HEK293 (cell line): ENCODE measurements around the gene PROSER3.

Source experiments
- BCL11A ChIP-seq: fragments of 450-650 bp; formaldehyde crosslinking; IDR thresholded peaks from 2 replicates; pipeline ENCODE4 v1.5.1; 2016; ENCODE audit warnings: low read depth, missing biosample characterization, missing genetic modification characterization
- HOXA7 ChIP-seq: sonication (generic); formaldehyde crosslinking; IDR thresholded peaks from 2 replicates; pipeline ENCODE4 v1.8.1; 2022; ENCODE audit warnings: missing genetic modification reagents, borderline replicate concordance
- OVOL3 ChIP-seq: fragments of 450-650 bp; formaldehyde crosslinking; IDR thresholded peaks from 2 replicates; pipeline ENCODE4 v1.5.1; 2016; ENCODE audit warnings: missing biosample characterization, missing genetic modification characterization
- PRDM1 ChIP-seq: fragments of 450-650 bp; formaldehyde crosslinking; IDR thresholded peaks from 2 replicates; pipeline ENCODE4; 2016; ENCODE audit warnings: missing biosample characterization, missing genetic modification characterization
- REPIN1 ChIP-seq: fragments of 450-650 bp; formaldehyde crosslinking; IDR thresholded peaks from 2 replicates; pipeline ENCODE4 v1.5.1; 2017; ENCODE audit warnings: missing biosample characterization, missing genetic modification characterization, low read depth
- SP2 ChIP-seq: fragments of 450-650 bp; formaldehyde crosslinking; IDR thresholded peaks from 2 replicates; pipeline ENCODE4 v1.5.1; 2016; ENCODE audit warnings: missing biosample characterization, missing genetic modification characterization
- ZBTB11 ChIP-seq: fragments of 450-650 bp; formaldehyde crosslinking; conservative IDR thresholded peaks from 2 replicates; pipeline ENCODE4 v1.5.1; 2016; ENCODE audit warnings: low read depth, missing biosample characterization, missing genetic modification characterization
- ZBTB20 ChIP-seq: fragments of 450-650 bp; formaldehyde crosslinking; IDR thresholded peaks from 2 replicates; pipeline ENCODE4 v1.5.1; 2016; ENCODE audit warnings: missing biosample characterization, missing genetic modification characterization
- ZBTB44 ChIP-seq: fragments of 450-650 bp; IDR thresholded peaks from 2 replicates; pipeline ENCODE4 v1.5.1; 2018; ENCODE audit warnings: missing biosample characterization, mild to moderate bottlenecking, missing genetic modification characterization
- ZFHX2 ChIP-seq: fragments of 450-650 bp; formaldehyde crosslinking; conservative IDR thresholded peaks from 2 replicates; pipeline ENCODE4 v1.5.1; 2016; ENCODE audit warnings: missing biosample characterization, missing genetic modification characterization
- ZNF157 ChIP-seq: fragments of 450-650 bp; formaldehyde crosslinking; IDR thresholded peaks from 2 replicates; pipeline ENCODE4 v1.5.1; 2016; ENCODE audit warnings: missing biosample characterization, missing genetic modification characterization
- ZNF169 ChIP-seq: fragments of 450-650 bp; formaldehyde crosslinking; IDR thresholded peaks from 2 replicates; pipeline ENCODE4 v1.5.1; 2016; ENCODE audit warnings: missing biosample characterization, missing genetic modification characterization
- ZNF174 ChIP-seq: fragments of 450-650 bp; formaldehyde crosslinking; IDR thresholded peaks from 2 replicates; pipeline ENCODE4 v1.5.0; 2017; ENCODE audit warnings: missing biosample characterization, mild to moderate bottlenecking, missing genetic modification characterization
- ZNF202 ChIP-seq: fragments of 450-650 bp; formaldehyde crosslinking; IDR thresholded peaks from 2 replicates; pipeline ENCODE4 v1.5.1; 2016; ENCODE audit warnings: missing biosample characterization, missing genetic modification characterization, borderline replicate concordance
- ZNF211 ChIP-seq: fragments of 450-650 bp; formaldehyde crosslinking; IDR thresholded peaks from 2 replicates; pipeline ENCODE4 v1.5.1; 2016; ENCODE audit warnings: low read depth, missing biosample characterization, missing genetic modification characterization
- ZNF214 ChIP-seq: fragments of 450-650 bp; formaldehyde crosslinking; IDR thresholded peaks from 2 replicates; pipeline ENCODE4 v1.5.1; 2017; ENCODE audit warnings: missing biosample characterization, mild to moderate bottlenecking, missing genetic modification characterization, borderline replicate concordance
- ZNF248 ChIP-seq: fragments of 450-650 bp; formaldehyde crosslinking; IDR thresholded peaks from 2 replicates; pipeline ENCODE4 v1.5.1; 2017; ENCODE audit warnings: missing biosample characterization, missing genetic modification characterization
- ZNF302 ChIP-seq: fragments of 450-650 bp; formaldehyde crosslinking; IDR thresholded peaks from 2 replicates; pipeline ENCODE4 v1.5.1; 2016; ENCODE audit warnings: missing biosample characterization, missing genetic modification characterization, low read depth
- ZNF354C ChIP-seq: fragments of 450-650 bp; formaldehyde crosslinking; IDR thresholded peaks from 2 replicates; pipeline ENCODE4 v1.5.1; 2016; ENCODE audit warnings: missing biosample characterization, missing genetic modification characterization, low read depth, borderline replicate concordance
- ZNF571 ChIP-seq: fragments of 450-650 bp; formaldehyde crosslinking; IDR thresholded peaks from 2 replicates; pipeline ENCODE4 v1.5.0; 2017; ENCODE audit warnings: missing biosample characterization, missing genetic modification characterization
- ZNF639 ChIP-seq: fragments of 450-650 bp; formaldehyde crosslinking; IDR thresholded peaks from 2 replicates; pipeline ENCODE4 v1.5.1; 2016; ENCODE audit warnings: missing biosample characterization, missing genetic modification characterization
- ZNF645 ChIP-seq: fragments of 450-650 bp; formaldehyde crosslinking; IDR thresholded peaks from 2 replicates; pipeline ENCODE4; 2016; ENCODE audit warnings: missing biosample characterization, missing genetic modification characterization
- TF ChIP-seq, protein P1 (sequence below): fragments of 450-650 bp; formaldehyde crosslinking; IDR thresholded peaks from 2 replicates; pipeline ENCODE4 v1.5.1; 2017; ENCODE audit warnings: missing biosample characterization, missing genetic modification characterization
- TF ChIP-seq, protein P2 (sequence below): fragments of 450-650 bp; formaldehyde crosslinking; IDR thresholded peaks from 2 replicates; pipeline ENCODE4 v1.5.1; 2017; ENCODE audit warnings: missing biosample characterization, missing genetic modification characterization
- TF ChIP-seq, protein P3 (sequence below): fragments of 450-650 bp; formaldehyde crosslinking; IDR thresholded peaks from 2 replicates; pipeline ENCODE4 v1.5.1; 2016; ENCODE audit warnings: missing biosample characterization, missing genetic modification characterization

PROSER3 gene

GRCh38 chr19:35716801-35717664, 40.9 kb upstream of the PROSER3 start (continued):
- TF ChIP-seq ZBTB44 (tag by site-specific recombination) (peak; percentile 67), REPIN1 (tag by site-specific recombination) (peak; percentile 96; the same call in 1 of the 2 replicates), ZBTB11 (peak; percentile 96), ZNF202 (no peak), BCL11A (tag by site-specific recombination) (peak; percentile 95), HOXA7 (CRISPR knock-in tag) (no peak), OVOL3 (peak; percentile 40; the same call in 1 of the 2 replicates), ZNF174 (tag by site-specific recombination) (no peak), ZNF169 (tag by site-specific recombination) (no peak), ZNF157 (tag by site-specific recombination) (peak; percentile 58; the same call in 1 of the 2 replicates), ZBTB20 (tag by site-specific recombination) (peak; percentile 100), ZNF248 (tag by site-specific recombination) (no peak), ZNF645 (tag by site-specific recombination) (peak; percentile 66; the same call in 1 of the 2 replicates), ZNF571 (no peak), ZNF639 (peak; percentile 69), SP2 (tag by site-specific recombination) (peak; percentile 72), ZNF302 (tag by site-specific recombination) (no peak), ZNF214 (tag by site-specific recombination) (no peak), ZNF354C (tag by site-specific recombination) (no peak), ZFHX2 (peak; percentile 96), PRDM1 (peak; percentile 44), ZNF211 (no peak; the same call in 1 of the 2 replicates)
- TF ChIP-seq, protein P1, sequence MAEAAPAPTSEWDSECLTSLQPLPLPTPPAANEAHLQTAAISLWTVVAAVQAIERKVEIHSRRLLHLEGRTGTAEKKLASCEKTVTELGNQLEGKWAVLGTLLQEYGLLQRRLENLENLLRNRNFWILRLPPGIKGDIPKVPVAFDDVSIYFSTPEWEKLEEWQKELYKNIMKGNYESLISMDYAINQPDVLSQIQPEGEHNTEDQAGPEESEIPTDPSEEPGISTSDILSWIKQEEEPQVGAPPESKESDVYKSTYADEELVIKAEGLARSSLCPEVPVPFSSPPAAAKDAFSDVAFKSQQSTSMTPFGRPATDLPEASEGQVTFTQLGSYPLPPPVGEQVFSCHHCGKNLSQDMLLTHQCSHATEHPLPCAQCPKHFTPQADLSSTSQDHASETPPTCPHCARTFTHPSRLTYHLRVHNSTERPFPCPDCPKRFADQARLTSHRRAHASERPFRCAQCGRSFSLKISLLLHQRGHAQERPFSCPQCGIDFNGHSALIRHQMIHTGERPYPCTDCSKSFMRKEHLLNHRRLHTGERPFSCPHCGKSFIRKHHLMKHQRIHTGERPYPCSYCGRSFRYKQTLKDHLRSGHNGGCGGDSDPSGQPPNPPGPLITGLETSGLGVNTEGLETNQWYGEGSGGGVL (tag by site-specific recombination) = peak; percentile 67
- TF ChIP-seq, protein P2, sequence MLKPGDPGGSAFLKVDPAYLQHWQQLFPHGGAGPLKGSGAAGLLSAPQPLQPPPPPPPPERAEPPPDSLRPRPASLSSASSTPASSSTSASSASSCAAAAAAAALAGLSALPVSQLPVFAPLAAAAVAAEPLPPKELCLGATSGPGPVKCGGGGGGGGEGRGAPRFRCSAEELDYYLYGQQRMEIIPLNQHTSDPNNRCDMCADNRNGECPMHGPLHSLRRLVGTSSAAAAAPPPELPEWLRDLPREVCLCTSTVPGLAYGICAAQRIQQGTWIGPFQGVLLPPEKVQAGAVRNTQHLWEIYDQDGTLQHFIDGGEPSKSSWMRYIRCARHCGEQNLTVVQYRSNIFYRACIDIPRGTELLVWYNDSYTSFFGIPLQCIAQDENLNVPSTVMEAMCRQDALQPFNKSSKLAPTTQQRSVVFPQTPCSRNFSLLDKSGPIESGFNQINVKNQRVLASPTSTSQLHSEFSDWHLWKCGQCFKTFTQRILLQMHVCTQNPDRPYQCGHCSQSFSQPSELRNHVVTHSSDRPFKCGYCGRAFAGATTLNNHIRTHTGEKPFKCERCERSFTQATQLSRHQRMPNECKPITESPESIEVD (tag by site-specific recombination) = no peak
- TF ChIP-seq, protein P3, sequence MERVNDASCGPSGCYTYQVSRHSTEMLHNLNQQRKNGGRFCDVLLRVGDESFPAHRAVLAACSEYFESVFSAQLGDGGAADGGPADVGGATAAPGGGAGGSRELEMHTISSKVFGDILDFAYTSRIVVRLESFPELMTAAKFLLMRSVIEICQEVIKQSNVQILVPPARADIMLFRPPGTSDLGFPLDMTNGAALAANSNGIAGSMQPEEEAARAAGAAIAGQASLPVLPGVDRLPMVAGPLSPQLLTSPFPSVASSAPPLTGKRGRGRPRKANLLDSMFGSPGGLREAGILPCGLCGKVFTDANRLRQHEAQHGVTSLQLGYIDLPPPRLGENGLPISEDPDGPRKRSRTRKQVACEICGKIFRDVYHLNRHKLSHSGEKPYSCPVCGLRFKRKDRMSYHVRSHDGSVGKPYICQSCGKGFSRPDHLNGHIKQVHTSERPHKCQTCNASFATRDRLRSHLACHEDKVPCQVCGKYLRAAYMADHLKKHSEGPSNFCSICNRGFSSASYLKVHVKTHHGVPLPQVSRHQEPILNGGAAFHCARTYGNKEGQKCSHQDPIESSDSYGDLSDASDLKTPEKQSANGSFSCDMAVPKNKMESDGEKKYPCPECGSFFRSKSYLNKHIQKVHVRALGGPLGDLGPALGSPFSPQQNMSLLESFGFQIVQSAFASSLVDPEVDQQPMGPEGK (tag by site-specific recombination) = peak; percentile 96
